GM23338 (cell line): Measurements from ENCODE around the gene PTMA. TPM values are rescaled to one million over a fixed set of nuclear protein-coding genes. Genes with fewer than 3 reads are reported as not detected.
A peak's percentile ranks its signal among the peaks of the same experiment; 100 is the strongest.
"Not testable (repeated sequence)": the region's sequence is repeated elsewhere in the genome, so short reads cannot be mapped to it uniquely, and the experiment has no call there.

Experiments used
- ATAC-seq: fragments of 200-7000 bp; cut with Tn5 transposase; 3 replicates; pipeline ENCODE4 v1.9.1; 2020
- DNase-seq: peaks from one replicate; pipeline ENCODE4 v3.0.0-alpha.2; 2015; ENCODE audit warnings: low spot score
- H2AFZ ChIP-seq: fragments of 200-600 bp; sonication (generic); 2 replicates; pipeline ENCODE4 v1.8.0; 2016; ENCODE audit warnings: antibody characterized with exemption, mild to moderate bottlenecking, moderate library complexity
- H3F3A ChIP-seq: fragments of 200-600 bp; sonication (generic); replicated peaks from 2 replicates; pipeline ENCODE4 v1.8.0; 2017; ENCODE audit warnings: antibody characterized with exemption, mixed run types, low read depth
- H3K27ac ChIP-seq: fragments of 200-600 bp; sonication (generic); 2 replicates; pipeline ENCODE4 v1.6.1; 2016; ENCODE audit warnings: low read depth
- H3K27me3 ChIP-seq: fragments of 200-600 bp; sonication (generic); 2 replicates; pipeline ENCODE4 v1.8.0; 2016; ENCODE audit warnings: mild to moderate bottlenecking, mixed run types, moderate library complexity; ENCODE audit not compliant: insufficient read depth
- H3K36me3 ChIP-seq: fragments of 200-600 bp; sonication (generic); 2 replicates; pipeline ENCODE4 v1.8.0; 2016; ENCODE audit warnings: mild to moderate bottlenecking; ENCODE audit not compliant: insufficient read depth
- H3K4me1 ChIP-seq: fragments of 200-600 bp; sonication (generic); 2 replicates; pipeline ENCODE4 v1.8.0; 2016; ENCODE audit warnings: mild to moderate bottlenecking, moderate library complexity; ENCODE audit not compliant: insufficient read depth
- H3K4me2 ChIP-seq: fragments of 200-600 bp; sonication (generic); 2 replicates; pipeline ENCODE4 v1.7.1; 2017; ENCODE audit warnings: mixed run types
- H3K4me3 ChIP-seq: fragments of 200-600 bp; sonication (generic); 2 replicates; pipeline ENCODE4 v1.6.1; 2016; ENCODE audit warnings: mixed run types
- H3K79me2 ChIP-seq: fragments of 200-600 bp; sonication (generic); replicated peaks from 2 replicates; pipeline ENCODE4 v1.8.0; 2017; ENCODE audit warnings: mild to moderate bottlenecking; ENCODE audit not compliant: insufficient read depth
- H3K9me2 ChIP-seq: fragments of 200-600 bp; sonication (generic); 2 replicates; pipeline ENCODE4 v1.8.0; 2017; ENCODE audit not compliant: insufficient read depth
- H4K20me1 ChIP-seq: fragments of 200-600 bp; sonication (generic); replicated peaks from 2 replicates; pipeline ENCODE4 v1.8.0; 2017; ENCODE audit warnings: mild to moderate bottlenecking; ENCODE audit not compliant: insufficient read depth
- H3K27ac Mint-ChIP-seq: 2 replicates; pipeline ENCODE4 v1.8.0; 2020; ENCODE audit warnings: inconsistent platforms, mild to moderate bottlenecking, moderate library complexity, mixed read lengths
- H3K27me3 Mint-ChIP-seq: 3 replicates; pipeline ENCODE4 v1.8.0; 2022; ENCODE audit warnings: low read depth, mild to moderate bottlenecking, moderate library complexity, mixed read lengths, inconsistent platforms; ENCODE audit not compliant: insufficient read depth, poor library complexity
- H3K36me3 Mint-ChIP-seq: 3 replicates; pipeline ENCODE4 v1.8.0; 2021; ENCODE audit warnings: low read depth, mild to moderate bottlenecking, inconsistent platforms, moderate library complexity, mixed read lengths
- H3K4me1 Mint-ChIP-seq: 3 replicates; pipeline ENCODE4 v1.8.0; 2020; ENCODE audit warnings: mild to moderate bottlenecking, inconsistent platforms, mixed read lengths
- H3K4me3 Mint-ChIP-seq: 3 replicates; pipeline ENCODE4 v1.8.0; 2021; ENCODE audit warnings: moderate library complexity, mild to moderate bottlenecking, inconsistent platforms, mixed read lengths
- H3K9me3 Mint-ChIP-seq: 3 replicates; pipeline ENCODE4 v1.8.0; 2020; ENCODE audit warnings: moderate library complexity, mild to moderate bottlenecking, inconsistent platforms, mixed read lengths
- JUNB ChIP-seq: IDR thresholded peaks from one replicate; pipeline ENCODE4 v1.6.1; 2016; ENCODE audit warnings: antibody characterized with exemption; ENCODE audit not compliant: unreplicated experiment
- POLR2AphosphoS5 ChIP-seq: IDR thresholded peaks from 2 replicates; pipeline ENCODE4 v1.6.1; 2016; ENCODE audit warnings: antibody characterized with exemption, low read depth
- polyA plus RNA-seq: library from polyadenylated mRNA; unstranded; fragments of >200 nt; fragmentation: Nextera tagmentation; extraction: Ambion mirVana; gene quantifications from 2 replicates; pipeline ENCODE4 v1.2.1, GENCODE V29; 2016
- total RNA-seq: library from RNA; depleted of rRNA; stranded (reverse); fragments of >200 nt; shearing (Covaris generic); gene quantifications from 2 replicates; pipeline ENCODE4 v1.2.3, GENCODE V29; 2014

Gene PTMA
- total and polyA plus RNA-seq, 2 experiments from 2014 or later: 1,861 to 8,990 TPM

- peaks cover 31% of the 10 kb centered on the region for H3K4me1 ChIP-seq
- peak overlapping the region; percentile 100 for H3K4me2 ChIP-seq
- peaks cover 17% of the 10 kb centered on the region for H4K20me1 ChIP-seq
- H3K27ac ChIP-seq: peak overlapping the region; percentile 99
- H3K4me3 ChIP-seq: peak overlapping the region; percentile 88
- Mint-ChIP-seq H3K36me3 (peaks cover 59% of the 10 kb centered on the region), H3K4me3 (peak overlapping the region; percentile 90), H3K27me3 (peaks cover 70% of the 10 kb centered on the region), H3K4me1 (peaks cover 43% of the 10 kb centered on the region), H3K27ac (peak overlapping the region; percentile 96), H3K9me3 (peaks cover 22% of the 10 kb centered on the region)
- peaks cover 57% of the 10 kb centered on the region for H3K79me2 ChIP-seq
- no peak overlapping the region for H2AFZ ChIP-seq
- peaks cover 49% of the 10 kb centered on the region for H3F3A ChIP-seq
- H3K36me3 ChIP-seq: peaks cover 29% of the 10 kb centered on the region
- ATAC-seq (no peak), DNase-seq (no peak)
- no peaks in the 10 kb centered on the region for H3K27me3 ChIP-seq
- no peaks in the 10 kb centered on the region for H3K9me2 ChIP-seq
- TF ChIP-seq POLR2AphosphoS5 (peak; percentile 31; the same call in 1 of the 2 replicates), JUNB (no peak)
Observed at GRCh38 chr2:231711677-231712450, 3.5 kb downstream of the PTMA start.

GRCh38 chr2:231712451-231713021 lies 4.2 kb downstream of the PTMA start:
- Mint-ChIP-seq H3K27me3 (peaks cover 64% of the 10 kb centered on the region), H3K4me1 (peaks cover 43% of the 10 kb centered on the region), H3K36me3 (peaks cover 59% of the 10 kb centered on the region), H3K4me3 (peak overlapping the region; percentile 90), H3K27ac (peak overlapping the region; percentile 96), H3K9me3 (peaks cover 25% of the 10 kb centered on the region)
- H2AFZ ChIP-seq, H3K27me3 ChIP-seq, ATAC-seq, DNase-seq, H3K9me2 ChIP-seq: not testable (repeated sequence)
- Histone ChIP-seq H4K20me1 (peaks cover 17% of the 10 kb centered on the region), H3K27ac (peak overlapping the region; percentile 99), H3F3A (peaks cover 49% of the 10 kb centered on the region), H3K4me3 (peak overlapping the region; percentile 88), H3K36me3 (peaks cover 29% of the 10 kb centered on the region), H3K4me2 (peak overlapping the region; percentile 100), H3K79me2 (peaks cover 54% of the 10 kb centered on the region), H3K4me1 (peaks cover 31% of the 10 kb centered on the region)
- peak; percentile 10; the same call in 1 of the 2 replicates for TF ChIP-seq POLR2AphosphoS5

GRCh38 chr2:231713406-231713729 lies 5.0 kb downstream of the PTMA start:
- H3K27ac Mint-ChIP-seq: peak overlapping the region; percentile 94
- peak overlapping the region; percentile 65 for H3K4me3 Mint-ChIP-seq
- peak overlapping the region; percentile 89 for H3K27ac ChIP-seq
- H2AFZ ChIP-seq, DNase-seq, H3K27me3 ChIP-seq, H3K9me2 ChIP-seq, ATAC-seq: not testable (repeated sequence)
- peaks cover 23% of the 10 kb centered on the region for H3K9me3 Mint-ChIP-seq
- H3K27me3 Mint-ChIP-seq: peaks cover 59% of the 10 kb centered on the region
- peak overlapping the region; percentile 32; the same call in 1 of the 2 replicates for H3K4me3 ChIP-seq
- H3K4me1 Mint-ChIP-seq: peaks cover 43% of the 10 kb centered on the region
- peaks cover 50% of the 10 kb centered on the region for H3K79me2 ChIP-seq
- H3F3A ChIP-seq: peaks cover 49% of the 10 kb centered on the region
- peaks cover 57% of the 10 kb centered on the region for H3K36me3 Mint-ChIP-seq
- peaks cover 31% of the 10 kb centered on the region for H3K4me1 ChIP-seq
- peaks cover 29% of the 10 kb centered on the region for H3K36me3 ChIP-seq
- peaks cover 17% of the 10 kb centered on the region for H4K20me1 ChIP-seq
- peak overlapping the region; percentile 63 for H3K4me2 ChIP-seq
